ENCODE data around the gene CHML.

Gene CHML

DNA sequence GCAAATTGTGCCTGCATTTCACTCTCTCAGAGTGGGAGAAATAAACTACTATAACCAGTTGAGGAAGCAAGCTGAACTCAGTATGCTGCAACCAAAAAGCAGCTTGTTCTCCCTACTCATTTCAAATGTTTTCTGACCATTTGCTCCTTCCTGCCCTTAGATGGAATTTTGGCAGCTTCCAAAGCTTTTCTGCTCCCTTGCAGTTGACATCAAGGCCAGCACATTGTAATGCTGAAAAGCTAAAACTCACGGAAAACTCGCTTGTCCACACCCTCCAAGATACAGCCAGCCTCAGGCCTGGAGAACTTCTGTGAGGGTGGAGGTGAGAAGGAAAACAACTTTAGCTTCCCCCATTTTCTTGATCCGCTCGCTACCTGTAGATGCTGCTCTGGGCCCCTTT lies 5.0 kb upstream of the CHML start:
- DNase-seq (ENCODE audit: low spot score) (no peak), FAIRE-seq (no peak)

DNA sequence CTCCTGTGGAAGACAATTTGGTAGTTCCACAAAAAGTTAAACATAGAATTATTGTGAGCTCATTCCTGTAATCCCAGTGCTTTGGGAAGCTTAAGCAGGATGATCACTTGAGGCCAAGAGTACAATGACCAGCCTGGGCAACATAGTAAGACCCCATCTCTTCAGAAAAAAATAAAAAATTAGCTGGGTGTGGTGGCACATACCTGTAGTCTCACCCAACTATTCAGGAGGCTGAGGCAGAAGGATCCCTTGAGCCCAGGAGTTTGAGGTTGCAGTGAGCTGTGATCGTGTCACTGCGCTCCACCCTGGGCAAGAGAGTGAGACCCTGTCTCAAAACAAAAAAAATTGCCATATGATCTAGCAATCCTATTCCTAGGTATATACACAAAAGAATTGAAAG lies 4.1 kb upstream of the CHML start:
- FAIRE-seq (no peak), DNase-seq (ENCODE audit: low spot score) (no peak)

DNA sequence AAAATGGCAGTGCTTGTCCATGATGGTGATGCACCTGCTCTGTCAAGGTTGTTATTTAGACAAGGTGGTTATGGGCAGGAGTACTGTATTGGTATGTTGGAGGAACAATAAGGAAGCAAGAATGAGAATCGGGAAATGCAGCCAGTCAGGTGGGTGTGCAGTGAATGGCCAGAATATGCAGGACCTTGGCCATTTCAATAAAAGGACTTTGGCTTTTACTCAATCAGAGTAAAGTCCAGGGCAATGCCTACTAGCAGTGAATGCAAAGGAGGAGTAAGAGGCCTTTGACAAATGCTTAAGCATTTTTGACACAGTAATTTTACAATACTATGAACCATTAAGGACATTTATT lies 2.4 kb upstream of the CHML start:
- FAIRE-seq = no peak
- no peak for DNase-seq (ENCODE audit: low spot score)

DNA sequence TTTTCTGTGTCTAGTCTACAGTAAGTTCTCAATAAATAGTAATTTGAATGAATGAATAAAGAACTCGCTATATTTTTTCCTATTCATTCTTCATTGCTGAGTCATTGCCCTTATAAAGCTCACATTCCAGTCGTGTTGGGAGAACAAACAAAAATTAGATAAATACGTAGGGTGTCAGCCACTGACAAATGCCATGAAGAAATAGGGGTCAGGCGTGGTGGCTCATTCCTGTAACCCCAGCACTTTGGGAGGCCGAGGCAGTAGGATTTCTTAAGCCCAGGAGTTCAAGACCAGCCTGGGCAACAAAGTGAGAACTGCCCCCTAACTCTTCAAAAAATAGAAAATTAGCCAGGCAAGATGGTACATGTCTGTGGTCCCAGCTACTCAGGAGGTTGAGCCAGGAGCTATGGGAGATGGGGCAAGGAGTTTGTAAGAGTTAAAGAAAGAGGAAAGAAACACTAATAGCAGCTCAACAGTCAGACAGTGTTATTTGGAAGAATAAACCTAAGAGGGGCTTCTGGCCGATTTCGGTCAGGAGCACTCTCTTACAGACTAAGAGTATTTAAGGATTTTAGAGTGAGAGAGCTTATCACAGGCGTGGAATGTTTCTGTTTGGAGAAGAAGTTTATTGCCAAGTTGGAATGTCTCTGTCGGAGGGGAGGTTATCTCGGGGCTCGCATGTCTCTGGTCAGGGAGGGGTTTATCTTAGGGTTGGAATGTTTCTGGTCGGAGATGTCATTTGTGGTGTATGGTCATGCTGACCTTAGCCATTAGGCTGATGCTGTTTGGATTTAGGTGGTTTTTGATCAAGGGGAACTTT lies 1.8 kb upstream of the CHML start:
- FAIRE-seq (no peak), DNase-seq (ENCODE audit: low spot score) (peak; percentile 54)

DNA sequence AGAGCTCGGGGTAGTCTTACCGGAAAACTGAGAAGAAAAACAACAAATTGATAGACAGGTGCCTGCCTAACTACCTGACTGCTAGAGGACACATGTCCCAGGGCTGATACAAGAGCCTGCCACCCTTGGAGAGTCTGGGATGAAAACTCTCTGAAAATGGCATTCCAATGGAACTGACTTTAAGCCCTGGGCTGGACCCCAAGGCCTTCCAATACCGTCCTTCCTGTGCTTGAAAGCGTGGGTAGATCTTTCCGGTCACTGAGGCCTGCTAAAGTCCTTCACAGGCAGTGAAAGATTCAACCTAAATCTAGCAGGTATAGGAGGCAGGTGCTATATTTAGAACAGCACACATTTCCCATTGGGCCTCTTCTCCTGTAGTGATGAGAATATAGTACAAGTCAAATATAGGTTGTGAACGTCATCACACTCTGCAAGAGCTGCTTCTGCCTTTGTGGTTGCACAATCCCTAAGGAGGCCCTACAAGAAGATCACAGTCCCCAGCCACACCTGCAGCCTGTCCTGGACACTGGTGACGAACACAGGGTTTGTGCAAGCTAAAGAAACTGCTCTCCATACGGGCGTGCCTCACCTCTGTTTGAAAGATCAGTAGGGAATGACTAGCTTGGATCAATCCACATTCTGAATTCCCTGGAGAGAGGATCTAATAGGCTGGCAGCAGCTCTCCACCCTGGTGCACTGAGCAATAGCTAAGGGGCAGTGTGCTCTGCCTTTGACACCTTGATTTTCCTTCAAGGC lies 876 bp upstream of the CHML start:
- peak; percentile 20 for DNase-seq (ENCODE audit: low spot score)
- no peak for FAIRE-seq

DNA sequence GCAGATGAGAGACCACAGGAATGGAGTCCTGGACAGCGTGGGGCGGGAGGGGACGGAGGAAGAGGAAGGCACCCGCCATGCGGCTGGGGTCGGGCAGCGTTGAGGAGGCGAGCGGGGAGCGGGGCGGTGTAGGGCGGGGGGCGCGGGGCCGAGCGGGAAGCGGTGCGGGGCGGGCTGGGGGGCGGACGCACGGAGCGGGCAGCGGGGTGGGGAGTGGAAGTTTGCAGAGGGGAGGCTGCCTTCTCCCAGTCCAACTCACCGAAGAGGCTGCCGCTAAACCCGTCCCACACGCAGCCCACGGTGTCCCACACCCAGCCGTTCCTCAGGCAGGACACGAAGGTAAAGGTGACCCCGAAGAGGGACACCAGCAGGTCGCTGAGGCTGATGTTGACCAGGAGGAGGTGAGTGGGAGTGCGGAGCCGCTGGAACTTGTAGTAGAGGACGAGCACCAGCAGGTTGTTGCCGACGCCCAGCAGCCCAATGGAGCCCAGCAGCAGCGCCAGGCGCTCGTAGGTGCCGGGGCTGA lies 483 bp downstream of the CHML start:
- DNase-seq (ENCODE audit: low spot score) (peak; percentile 35), FAIRE-seq (no peak)

DNA sequence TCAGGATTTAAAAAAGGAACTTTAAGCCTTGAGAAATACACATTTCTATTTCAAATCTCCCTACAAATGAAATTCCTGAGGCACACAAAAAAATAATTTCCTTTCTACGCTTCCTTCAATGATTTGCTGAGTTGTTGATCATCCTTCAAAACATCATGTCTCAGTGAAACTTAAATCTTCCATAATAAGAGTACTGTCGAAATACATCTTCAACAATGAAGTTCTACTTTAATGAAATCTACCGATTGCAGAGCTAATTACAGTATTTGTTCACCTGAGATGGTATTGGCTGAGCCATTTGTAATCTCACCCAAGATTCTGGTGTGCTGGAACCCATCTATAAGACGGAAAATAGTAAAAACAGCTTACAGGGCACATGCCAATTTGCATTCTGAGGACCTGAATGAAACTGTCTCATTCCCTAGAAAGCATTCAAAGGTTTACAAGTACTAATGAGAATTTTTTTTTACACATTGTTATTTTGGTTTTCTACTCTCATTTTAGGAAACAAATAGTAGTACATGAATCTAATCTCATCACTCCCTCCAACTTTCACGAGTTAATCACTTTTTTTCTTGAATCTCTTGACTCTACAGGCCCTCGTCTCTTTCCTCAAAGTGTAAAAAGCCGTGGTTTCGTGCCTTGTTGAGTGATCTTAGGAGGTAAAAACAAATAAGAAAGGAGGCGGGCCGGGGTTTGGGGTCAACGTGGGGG lies 1.1 kb downstream of the CHML start:
- FAIRE-seq (no peak), DNase-seq (ENCODE audit: low spot score) (no peak)

DNA sequence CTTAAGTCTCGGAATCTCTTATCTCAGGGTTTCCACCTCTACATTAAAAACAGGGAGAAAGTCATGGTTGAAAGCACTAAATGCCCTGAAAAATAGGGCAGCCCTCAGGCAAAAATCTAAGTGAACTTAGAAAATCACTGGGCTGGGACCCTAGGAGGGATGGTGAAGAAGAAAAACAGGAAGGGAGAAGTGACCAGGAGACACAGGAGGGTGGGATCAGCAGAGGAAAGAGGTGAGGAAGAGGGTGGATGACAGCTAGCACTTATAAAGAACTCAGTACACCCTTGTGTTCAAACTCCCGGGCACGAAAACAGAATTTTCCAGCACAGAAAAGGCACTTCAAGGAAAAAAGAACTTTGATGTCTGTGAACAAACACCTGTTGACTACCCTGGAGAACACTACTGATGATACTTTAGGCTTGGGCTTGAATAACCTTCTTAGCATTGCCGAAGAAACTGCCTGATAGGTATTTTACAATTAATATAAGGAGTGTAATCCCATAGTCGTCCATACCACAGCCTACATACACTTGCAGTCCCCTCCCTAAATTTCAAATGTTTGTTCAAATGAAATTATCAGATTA lies 2.0 kb downstream of the CHML start:
- no peak for FAIRE-seq
- no peak for DNase-seq (ENCODE audit: low spot score)

DNA sequence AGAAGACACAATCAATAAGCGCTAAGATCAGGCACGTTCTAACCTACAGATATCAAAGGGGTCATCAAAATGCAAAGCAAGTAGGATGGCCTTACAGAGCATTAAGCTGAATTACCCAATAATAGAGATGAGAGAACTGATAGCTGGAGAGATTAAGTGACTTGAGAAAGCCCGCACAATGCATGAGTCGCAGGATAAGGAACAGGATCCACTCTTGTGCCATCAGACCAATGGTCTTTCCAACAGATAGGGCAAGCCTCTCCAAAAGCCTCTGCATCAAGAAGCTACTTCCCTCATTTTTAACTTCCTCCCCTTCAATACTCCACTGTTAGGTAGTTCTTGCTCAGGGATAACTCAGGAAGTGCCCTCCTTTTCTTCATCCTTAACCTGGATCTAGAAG lies 2.6 kb downstream of the CHML start:
- DNase-seq (ENCODE audit: low spot score) (no peak), FAIRE-seq (no peak)

DNA sequence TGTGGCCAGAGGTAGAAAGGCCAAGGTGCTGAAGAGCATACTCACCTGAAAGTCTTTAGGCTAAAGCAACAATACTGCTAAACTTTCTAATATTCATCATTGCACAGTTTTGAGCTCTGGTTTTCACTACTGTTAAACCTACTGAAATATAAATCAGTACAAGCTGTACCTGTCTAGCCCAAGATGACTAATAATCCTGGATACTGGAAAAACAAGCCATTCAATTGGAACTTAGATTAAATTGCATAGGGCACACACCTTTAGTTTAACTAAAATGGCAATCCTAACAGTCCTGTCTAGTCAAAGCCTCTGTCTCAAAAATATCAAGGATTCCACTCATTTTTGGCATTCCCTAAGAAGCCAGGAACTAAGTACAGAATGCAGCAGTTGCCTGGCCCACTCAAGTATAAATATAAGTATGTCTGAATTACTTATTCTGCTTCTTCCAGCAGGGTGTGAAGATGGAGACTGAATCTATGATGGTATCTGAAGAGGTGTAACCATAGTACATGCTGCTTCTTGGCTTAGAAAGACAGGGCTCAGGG lies 3.1 kb downstream of the CHML start:
- FAIRE-seq (no peak), DNase-seq (ENCODE audit: low spot score) (no peak)

DNA sequence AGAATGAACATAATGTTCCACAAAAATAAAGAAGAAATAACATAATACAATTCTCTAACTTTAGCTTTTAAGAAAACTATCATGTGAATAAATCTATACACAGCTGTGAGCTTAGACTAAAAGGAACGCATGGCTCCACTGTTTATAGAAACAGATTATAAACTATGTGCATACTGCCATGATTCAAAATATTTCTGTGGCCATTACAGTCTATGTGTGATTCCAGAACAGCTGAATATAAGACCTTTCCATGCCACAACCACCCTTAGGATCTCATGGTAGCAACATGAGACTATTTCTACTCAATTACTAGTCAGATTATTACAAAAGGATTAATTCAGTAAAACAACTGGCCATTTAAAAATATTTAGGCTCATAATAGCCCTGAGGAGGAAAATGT lies 3.9 kb downstream of the CHML start:
- no peak for FAIRE-seq

DNA sequence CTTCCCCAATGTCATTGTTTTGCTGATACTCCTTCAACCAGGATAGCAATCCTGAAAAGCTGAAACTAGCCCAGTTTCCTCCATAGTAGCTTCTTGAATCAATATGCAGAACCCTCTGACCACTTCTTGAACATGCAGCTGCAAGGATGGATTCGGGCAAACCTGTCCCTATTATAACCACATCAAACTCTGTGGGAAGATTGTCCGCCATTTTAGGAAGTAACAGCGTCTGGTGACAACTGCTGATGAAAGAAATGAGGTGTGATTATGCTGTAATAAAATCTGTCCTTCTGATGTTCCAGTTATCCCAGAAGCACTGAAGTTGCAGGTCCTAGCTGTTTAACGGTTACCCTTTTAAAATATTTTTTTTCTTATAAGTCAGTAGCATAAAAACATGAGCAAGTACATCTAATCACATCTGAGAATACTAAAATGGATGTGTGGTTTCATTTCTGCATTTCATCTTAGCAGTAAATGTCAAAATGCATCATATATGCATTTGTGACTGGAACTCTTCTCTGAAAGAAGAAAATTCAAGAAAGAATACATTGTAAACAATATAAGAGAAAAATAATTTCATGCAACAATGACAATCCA lies 4.5 kb downstream of the CHML start:
- FAIRE-seq = no peak
- DNase-seq (ENCODE audit: low spot score) = no peak

More for the DNA sequence above, 3.9 kb downstream of the CHML start:
- DNase-seq (ENCODE audit: low spot score) = no peak

DNA sequence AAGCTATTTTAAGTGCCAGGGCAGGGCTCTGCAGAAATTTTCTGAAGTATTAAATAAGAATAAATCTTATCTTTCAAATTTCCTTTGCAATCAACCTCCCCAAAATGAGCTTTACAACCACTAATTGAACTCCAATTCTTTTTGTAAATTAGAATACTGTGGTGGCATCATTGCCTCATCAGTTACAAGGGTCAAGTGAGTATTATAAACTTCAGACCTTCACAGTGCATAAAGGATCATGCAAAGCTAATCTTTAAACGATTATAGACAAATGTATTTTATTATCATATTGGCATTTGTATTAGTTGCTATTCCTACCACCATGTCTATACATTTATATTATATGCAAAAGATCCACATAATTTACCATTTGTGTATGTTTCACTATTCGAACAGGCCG lies 7.2 kb downstream of the CHML start:
- FAIRE-seq (no peak), DNase-seq (ENCODE audit: low spot score) (no peak)

DNA sequence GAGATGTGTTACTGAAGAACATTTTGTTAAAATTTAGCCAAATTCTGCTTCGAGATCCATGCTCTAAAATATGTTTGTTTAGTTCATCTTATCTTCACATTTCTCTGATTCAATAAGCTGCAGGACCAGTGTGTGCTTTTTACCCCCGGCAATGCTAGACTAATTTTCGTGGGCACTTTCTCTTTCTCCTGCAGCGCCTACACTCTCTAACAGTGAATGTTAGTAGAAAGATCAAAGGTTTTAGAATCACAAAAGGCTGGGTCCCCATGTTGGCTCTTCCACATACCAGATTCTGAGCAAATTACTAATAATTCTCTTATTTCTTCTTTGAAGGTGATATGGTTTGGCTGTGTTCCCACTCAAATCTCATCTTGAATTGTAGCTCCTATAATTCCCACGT lies 8.5 kb downstream of the CHML start:
- no peak for FAIRE-seq

DNA sequence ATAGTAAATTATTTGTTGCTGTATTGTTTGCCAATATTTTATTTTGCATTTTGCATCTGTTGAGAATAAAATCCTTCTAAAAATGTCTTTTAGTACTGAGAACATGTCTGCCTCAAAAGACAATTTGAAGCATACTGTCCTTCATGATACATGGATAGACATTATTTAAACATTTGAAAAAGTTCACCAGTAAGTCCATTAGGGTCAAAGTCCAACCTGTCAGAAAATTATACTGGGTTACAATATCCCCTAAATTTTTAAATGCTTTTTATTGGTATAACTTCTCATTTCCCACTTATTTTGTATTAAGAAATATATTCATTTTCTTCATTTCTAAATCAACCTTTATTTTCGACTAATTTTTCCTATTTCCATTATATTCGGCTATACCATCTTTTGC lies 9.3 kb downstream of the CHML start:
- FAIRE-seq = no peak
- DNase-seq (ENCODE audit: low spot score) = no peak

More for the DNA sequence above, 8.5 kb downstream of the CHML start:
- no peak for DNase-seq (ENCODE audit: low spot score)

DNA sequence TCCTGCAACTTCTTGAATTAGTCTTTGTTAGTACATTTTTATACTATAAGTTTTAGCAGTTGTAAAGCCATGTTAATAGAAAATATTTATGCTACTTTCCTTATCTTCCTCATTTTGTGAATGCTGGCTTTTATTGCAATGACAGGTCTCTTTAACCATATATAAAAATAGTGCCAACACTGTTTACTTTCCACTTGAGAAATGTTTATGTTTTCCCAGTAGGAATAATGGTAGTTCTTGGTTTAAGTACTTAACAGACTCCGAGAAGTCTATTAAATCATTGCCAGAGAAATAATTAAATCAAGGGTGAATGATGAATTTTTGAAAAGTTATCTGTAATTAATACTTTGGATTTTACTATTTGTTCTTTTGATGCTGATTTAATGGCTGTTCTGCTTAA lies 9.7 kb downstream of the CHML start:
- FAIRE-seq = no peak

DNA sequence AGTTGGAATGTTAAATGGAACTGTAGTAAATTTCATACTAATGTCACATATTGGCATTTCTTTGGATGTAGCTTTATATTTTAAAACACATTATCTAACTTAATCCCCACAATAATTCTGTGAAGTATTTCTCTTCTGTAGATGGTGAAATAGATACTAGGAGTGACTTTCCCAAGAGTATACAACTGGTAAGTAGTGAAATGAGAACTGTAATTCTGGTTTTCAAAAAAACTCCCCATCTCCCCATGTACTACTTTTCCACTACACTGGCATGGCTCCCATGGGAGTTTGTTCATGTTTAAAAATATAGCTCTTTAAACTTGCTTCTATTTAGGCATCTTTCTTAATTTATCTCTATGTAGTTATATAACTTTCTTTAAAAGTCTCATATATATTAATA lies 10.2 kb downstream of the CHML start:
- FAIRE-seq = no peak
- no peak for DNase-seq (ENCODE audit: low spot score)

More for the DNA sequence above, 9.7 kb downstream of the CHML start:
- no peak for DNase-seq (ENCODE audit: low spot score)

DNA sequence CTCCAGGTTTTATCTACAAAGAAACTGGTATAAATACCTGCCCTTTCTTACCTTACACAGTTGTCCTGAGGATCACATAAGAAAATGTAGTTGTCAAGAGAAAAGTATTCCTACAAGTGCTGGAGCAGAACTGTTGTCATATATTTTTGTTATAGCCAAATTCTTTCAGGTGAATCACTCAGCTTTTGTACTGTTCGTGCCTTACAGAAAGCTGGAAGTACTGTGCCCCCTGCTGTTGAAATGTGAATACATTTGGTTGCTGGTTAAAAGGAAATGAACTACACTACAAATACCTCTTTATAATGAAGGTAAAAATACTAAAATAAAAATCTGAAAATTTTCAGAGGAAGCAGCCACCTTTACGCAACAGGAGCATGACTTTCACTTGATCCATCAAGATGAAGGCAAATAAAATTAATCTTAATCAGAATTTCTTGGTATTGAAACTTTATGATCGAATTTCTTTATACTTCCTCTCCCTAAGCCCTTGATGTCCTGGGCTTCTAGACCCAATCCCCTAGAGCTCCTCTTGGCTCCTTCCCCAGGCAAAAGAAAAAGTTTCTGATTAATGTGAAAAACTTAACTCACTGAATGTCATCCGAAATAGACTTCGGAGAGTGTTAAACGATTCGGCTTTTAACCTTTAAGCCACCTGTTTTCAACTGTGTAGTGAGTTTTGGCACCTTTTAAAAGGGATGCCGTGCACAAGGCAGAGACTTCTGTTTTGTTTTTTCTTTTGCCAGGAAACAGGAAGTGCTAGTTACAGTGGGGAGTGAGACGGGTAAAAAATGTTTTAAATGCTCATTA lies 12.5 kb downstream of the CHML start:
- no peak for FAIRE-seq
- peak; percentile 51 for DNase-seq (ENCODE audit: low spot score)

DNA sequence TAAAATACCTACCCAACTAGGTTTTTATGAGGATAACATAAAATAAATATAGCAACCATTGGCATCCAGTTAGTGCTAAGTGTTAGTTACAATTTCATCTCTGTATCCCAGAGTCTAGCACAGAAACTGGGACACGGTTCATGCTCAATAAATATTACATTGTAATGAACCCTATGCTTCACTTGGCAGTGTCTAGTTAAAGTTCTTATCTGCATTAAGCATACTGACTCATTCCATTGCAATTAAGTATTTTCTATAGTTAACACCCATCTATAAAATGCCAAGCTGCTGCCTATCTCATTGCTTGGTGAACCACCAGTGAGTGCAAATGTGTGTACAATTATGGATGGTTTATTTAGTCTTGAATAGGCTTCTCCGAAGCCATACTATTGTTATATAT lies 15.2 kb downstream of the CHML start:
- no peak for DNase-seq (ENCODE audit: low spot score)
- no peak for FAIRE-seq

DNA sequence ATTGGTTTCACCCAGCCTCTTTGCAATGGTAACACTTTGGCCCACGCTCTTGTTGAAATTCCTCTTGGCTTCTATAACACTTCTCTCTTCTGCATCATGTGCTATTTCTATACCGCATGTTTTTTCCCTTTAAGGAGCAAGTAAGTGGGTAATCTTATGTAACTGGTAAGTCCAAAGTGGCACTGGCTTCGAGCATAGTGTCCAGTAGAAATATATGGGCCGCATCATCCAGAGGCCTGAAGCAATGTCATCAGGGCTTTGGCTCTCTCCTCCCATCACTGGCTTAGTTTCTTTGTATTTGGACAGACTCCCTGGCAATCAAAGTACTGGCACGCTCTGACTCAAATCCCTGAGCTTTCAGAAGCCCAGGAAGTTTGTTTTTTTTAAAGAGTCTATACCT lies 17.5 kb downstream of the CHML start:
- no peak for DNase-seq (ENCODE audit: low spot score)
- FAIRE-seq = no peak

Measured in urothelium cell line (cell line).